NCI-H146 treated with DMSO at 0.1 percent for 48 hours (cell line): ENCODE data around the gene CRY2.
"Not testable (repeated sequence)": the region's sequence is repeated elsewhere in the genome, so short reads cannot be mapped to it uniquely, and the experiment has no call there.

Experiments used
- DNase-seq: peaks from one replicate; lab custom pipeline; 2025; ENCODE audit not compliant: unreplicated experiment; lab: John Stamatoyannopoulos, UW

CRY2 gene

DNA sequence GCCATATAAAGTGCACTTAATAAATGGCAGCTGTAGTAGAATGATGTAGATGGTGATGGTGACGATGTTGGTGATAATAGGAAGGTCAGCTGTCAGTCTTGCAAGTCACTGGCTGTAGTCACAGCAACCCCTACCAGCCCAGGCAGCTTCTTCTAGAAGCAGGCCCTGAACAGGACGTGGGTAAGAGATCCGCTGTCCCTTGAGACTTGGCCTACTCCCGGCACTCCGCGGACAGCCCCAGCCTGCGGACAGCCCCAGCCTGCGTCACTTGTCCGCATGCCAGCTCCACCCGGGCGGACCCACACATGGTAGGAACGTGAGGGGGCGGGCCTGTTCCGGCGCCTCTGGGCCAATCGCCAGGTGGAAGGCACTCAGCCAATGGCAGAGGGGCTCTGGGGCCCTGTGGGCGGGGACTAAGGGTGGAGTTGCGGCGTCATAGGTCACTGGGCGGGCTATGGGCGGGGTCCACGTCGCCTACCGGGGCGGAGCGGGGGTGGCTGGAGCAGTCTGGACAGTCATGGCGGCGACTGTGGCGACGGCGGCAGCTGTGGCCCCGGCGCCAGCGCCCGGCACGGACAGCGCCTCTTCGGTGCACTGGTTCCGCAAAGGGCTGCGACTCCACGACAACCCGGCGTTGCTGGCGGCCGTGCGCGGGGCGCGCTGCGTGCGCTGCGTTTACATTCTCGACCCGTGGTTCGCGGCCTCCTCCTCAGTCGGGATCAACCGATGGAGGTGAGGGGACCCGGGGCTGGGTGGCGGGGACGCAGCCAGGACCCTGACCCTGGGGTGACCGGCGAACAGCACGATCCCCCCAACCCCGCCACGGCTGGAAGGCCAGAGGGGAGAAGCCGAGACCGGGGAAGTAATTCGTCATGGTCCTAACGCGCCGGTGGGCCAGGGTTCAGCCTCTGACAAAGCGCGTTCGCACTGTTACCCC lies at the start of gene CRY2:
CRY2 (plus strand) TSS at position 502 of the 937 bp plus-strand sequence; CDS start at position 518, 16 bp downstream.
- peak; percentile 90 for DNase-seq

DNA sequence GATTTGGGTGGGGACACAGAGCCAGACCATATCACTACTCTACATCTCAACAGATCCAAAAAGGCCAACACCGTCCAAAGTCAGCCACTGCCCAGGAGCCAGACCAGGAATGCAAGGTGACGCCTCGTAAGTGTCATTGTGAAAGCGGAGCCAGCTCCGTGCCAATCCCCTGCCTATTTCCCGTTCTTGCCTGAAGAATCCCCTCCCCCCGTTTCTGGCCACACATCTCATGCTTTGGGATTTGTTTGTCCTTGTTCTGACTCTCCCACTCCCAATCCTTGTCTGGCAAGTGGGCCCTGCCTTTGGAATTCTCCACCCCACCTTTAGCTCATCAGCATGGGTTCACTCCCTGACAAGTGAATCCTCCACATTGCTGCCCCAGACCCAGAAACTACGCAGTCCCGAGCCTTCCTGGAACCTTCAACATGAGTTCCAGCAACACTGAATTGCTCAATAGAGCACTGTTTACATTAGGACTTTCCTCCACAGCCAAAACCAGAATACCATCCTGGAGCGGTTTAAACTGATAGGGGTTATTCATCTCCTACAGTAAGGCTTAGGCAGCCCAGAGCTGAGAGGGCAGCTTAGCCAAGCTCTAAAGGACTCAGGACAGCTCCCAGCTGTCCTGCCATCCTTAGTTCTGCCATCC lies 48.4 kb upstream of the CRY2 start:
- DNase-seq = peak; percentile 39

DNA sequence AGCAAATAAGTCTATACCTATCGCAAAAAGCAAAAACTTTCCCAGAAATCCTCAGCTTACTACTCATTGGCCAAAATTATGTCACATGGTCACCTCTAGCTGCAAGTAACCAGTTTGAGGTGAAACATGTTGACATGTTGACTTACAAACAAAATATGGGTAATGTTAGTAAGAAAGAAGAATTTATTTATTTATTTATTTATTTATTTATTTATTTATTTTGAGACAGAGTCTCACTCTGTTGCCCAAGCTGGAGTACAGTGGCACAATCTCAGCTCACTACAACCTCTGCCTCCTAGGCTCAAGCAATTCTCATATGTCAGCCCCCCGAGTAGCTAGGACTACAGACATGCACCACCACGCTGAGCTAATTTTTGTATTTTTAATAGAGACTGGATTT lies 47.7 kb upstream of the CRY2 start:
- no peak for DNase-seq

GRCh38 chr11:45800261-45800660 lies 47.0 kb upstream of the CRY2 start:
- DNase-seq = no peak

- DNase-seq = no peak
Observed at GRCh38 chr11:45801723-45802315, 45.5 kb upstream of the CRY2 start.

DNA sequence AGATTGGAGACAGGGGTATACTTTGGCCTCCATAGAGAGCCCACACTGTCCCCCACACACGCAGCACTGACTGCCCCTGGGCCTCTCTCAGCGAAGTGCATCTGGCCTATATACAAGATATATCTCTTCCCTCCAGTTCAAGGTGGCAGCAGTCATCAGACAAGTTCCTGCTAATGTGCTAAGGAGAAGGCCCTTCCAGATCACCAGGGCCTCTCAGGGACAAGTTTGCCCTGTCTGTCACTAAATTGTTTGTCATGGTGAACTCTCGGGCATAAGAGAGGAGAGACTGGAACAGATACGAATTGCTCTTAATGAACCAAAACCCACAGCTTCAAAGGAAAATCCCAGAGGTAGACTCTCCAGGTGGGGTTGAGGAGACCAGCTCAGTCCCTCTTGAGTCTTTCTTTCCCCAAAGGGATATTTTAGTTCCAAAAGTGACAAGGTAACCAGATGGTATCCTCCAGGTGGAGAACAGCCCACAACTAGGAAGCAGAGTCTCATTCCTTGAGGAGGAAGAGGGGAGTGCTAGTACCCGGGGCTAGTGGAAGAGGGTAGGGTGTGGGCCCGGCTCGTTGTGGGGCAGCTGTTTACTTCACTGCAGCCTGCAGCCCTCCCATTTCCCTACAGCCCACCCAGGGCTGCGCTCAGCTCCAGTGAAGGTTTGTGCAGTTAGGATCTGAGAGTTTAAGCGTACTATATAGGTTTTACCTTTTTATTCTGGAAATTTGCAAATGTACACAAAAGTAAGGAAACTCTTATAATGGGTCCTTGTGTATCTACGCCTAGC lies 44.6 kb upstream of the CRY2 start:
- no peak for DNase-seq

DNA sequence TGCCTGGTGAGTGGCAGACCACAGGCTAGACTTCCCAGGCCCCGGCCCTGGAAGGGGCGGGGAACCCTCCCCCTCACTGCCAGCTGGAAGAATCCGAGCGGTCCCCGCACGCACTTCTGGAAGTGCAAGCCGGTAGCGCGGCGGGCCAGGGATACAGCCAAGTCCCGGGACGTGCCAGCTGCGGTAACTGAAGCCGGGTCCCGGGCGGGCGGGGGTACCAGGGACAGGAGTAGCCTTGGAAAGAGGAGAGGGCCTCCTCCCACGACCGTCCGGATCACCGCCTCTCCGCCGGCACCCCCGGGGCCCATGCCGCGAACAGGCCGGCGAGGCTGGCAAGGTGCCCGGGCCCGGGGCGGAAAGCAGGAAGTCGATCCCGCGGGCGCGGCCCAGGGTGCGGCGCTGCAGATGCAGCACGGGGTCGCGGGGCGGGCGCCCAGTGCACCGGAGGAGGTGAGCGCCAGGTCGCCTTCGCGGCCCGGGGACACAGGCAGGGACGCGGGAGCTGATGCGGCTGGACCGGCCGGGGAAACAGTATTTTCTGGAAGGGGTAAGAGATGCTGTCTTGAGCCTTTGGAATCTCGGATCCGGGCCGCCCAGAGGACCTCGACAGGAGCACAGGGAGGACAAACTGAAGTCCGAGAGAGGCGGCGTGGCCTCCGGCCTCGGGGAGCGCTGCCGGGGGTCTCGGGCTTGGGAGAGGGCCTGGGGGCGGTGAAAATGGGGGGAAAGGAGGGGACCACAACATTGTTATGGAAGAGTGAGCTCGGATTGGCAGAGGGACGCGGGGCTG lies 43.1 kb upstream of the CRY2 start:
- DNase-seq = peak; percentile 24

- DNase-seq = peak; percentile 92
Observed at GRCh38 chr11:45804761-45805304, 42.4 kb upstream of the CRY2 start, which contains the start of gene SLC35C1. TSS of gene SLC35C1 (plus strand) at chr11:45805149. CDS start at chr11:45805802, 653 bp downstream.

GRCh38 chr11:45805305-45806071 lies 41.8 kb upstream of the CRY2 start:
- DNase-seq = peak; percentile 58

- DNase-seq = no peak
Observed at GRCh38 chr11:45806072-45806933, 41.0 kb upstream of the CRY2 start.

- no peak for DNase-seq
Observed at GRCh38 chr11:45806937-45807791, 40.1 kb upstream of the CRY2 start.

- DNase-seq = no peak
Observed at GRCh38 chr11:45807792-45808238, 39.5 kb upstream of the CRY2 start.

GRCh38 chr11:45808427-45808826 lies 38.8 kb upstream of the CRY2 start:
- DNase-seq = not testable (repeated sequence)

GRCh38 chr11:45809456-45810395 lies 37.5 kb upstream of the CRY2 start:
- DNase-seq = no peak

DNA sequence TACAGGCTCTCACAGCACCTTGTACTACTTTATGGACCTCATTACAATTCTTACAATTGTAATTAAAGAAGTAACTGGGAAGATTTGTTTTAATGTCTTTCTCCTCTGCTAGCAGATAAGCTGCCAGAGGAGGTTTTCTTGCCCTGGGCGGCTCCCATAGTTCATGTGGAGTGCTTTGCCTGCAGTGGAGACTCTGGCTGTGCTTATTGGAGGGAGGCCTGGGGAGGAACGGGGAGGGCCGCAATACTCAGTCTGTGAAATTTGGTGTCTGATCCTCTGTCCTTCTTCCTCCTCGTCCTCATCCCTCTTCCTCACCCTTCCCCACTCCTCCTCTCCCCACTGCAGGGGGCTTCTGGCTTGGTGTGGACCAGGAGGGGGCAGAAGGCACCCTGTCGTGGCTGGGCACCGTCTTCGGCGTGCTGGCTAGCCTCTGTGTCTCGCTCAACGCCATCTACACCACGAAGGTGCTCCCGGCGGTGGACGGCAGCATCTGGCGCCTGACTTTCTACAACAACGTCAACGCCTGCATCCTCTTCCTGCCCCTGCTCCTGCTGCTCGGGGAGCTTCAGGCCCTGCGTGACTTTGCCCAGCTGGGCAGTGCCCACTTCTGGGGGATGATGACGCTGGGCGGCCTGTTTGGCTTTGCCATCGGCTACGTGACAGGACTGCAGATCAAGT lies 36.7 kb upstream of the CRY2 start:
- DNase-seq = no peak

- DNase-seq = no peak
Observed at GRCh38 chr11:45811109-45811435, 36.2 kb upstream of the CRY2 start.
